Cardiac fibroblast (primary cell): ENCODE measurements around the gene NELFB.
A peak's percentile ranks its signal among the peaks of the same experiment; 100 is the strongest.

ENCODE experiments used
- DNase-seq, 2 donors: peaks; one replicate each; pipeline versions ENCODE4 v3.0.0 to v3.0.0-alpha.2; 2010; ENCODE audit warnings: low read depth in 2 of 2
- H3K4me3 ChIP-seq, 2 donors: replicated peaks in 1 of 2; 1 replicate in 1 of 2; 2 replicates in 1 of 2; pipeline ENCODE4 v1.5.1; 2011; ENCODE audit warnings: low read depth in 2 of 2, low read length in 2 of 2, mild to moderate bottlenecking in 2 of 2, moderate library complexity in 1 of 2
- TF ChIP-seq, protein P1 (sequence below): IDR thresholded peaks from one replicate; pipeline ENCODE4 v1.5.1; 2011; ENCODE audit warnings: low read depth, mild to moderate bottlenecking, low read length, inconsistent platforms

NELFB gene

DNA sequence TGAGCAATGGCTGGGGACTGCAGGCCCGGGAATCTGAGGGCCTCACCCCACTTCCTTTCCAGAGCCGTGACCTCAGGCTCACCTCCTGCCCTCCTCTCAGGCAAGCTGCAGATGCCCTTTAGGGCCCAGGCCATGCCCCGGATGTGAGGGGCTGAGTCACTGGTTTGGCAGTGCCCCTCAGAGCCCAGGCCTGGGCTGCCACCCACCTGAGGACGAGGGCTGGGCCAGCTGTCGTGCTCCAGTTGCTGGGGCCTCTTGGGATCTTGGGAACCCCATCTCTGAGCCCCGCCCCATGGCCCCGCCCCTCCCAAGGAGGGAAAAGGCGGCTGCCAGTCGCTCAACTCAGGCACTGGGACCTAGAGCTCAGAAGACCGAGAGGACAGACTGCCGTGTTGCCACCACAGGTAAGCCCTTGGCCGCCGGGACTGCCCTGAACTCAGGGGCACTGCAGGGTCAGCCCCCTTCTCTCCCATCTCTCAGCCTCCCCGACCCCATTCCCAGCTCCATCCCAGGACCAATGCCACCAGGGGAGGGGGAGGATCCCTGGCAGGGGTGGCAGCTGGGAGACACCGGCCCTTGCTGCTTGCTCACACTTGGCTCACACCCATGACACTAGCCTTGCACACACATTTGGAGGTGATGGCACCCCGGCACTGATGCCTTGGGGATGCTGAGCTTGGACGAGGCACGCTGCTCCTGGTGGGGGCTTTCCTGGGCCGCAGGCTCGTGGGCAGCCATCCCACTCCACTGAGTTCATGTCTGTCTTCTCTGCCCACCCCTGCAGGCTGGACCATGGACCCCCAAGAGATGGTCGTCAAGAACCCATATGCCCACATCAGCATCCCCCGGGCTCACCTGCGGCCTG, 30.1 kb upstream of the NELFB start, which contains the start of gene CYSRT1:
Gene CYSRT1, plus strand, starts transcription at position 345 of the 865 bp plus-strand sequence. Its CDS starts 448 bp downstream, at position 793.
- TF ChIP-seq, protein P1, sequence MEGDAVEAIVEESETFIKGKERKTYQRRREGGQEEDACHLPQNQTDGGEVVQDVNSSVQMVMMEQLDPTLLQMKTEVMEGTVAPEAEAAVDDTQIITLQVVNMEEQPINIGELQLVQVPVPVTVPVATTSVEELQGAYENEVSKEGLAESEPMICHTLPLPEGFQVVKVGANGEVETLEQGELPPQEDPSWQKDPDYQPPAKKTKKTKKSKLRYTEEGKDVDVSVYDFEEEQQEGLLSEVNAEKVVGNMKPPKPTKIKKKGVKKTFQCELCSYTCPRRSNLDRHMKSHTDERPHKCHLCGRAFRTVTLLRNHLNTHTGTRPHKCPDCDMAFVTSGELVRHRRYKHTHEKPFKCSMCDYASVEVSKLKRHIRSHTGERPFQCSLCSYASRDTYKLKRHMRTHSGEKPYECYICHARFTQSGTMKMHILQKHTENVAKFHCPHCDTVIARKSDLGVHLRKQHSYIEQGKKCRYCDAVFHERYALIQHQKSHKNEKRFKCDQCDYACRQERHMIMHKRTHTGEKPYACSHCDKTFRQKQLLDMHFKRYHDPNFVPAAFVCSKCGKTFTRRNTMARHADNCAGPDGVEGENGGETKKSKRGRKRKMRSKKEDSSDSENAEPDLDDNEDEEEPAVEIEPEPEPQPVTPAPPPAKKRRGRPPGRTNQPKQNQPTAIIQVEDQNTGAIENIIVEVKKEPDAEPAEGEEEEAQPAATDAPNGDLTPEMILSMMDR, result no peak
- peak within 1 kb of the TSS; percentile 70 to 83 for H3K4me3 ChIP-seq
- no peak for DNase-seq

DNA sequence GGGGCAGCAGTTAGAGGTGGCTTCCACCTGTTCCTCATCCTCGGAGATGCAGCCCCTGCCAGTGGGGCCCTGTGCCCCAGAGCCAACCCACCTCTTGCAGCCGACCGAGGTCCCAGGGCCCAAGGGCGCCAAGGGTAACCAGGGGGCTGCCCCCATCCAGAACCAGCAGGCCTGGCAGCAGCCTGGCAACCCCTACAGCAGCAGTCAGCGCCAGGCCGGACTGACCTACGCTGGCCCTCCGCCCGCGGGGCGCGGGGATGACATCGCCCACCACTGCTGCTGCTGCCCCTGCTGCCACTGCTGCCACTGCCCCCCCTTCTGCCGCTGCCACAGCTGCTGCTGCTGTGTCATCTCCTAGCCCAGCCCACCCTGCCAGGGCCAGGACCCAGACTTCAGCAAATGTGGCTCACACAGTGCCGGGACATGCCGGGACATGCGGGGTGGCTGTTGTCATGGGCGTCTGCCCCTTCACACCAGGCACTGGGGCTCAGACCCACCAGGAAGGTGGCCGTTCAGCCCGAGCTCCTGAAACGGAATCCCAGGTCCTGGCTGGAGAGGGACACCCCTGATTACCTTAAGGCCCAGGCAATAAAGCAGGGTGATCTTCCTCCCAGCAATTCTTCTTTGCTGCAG, 29.3 kb upstream of the NELFB start:
- H3K4me3 ChIP-seq, result no peak overlapping the region
- TF ChIP-seq, protein P1, result no peak

DNA sequence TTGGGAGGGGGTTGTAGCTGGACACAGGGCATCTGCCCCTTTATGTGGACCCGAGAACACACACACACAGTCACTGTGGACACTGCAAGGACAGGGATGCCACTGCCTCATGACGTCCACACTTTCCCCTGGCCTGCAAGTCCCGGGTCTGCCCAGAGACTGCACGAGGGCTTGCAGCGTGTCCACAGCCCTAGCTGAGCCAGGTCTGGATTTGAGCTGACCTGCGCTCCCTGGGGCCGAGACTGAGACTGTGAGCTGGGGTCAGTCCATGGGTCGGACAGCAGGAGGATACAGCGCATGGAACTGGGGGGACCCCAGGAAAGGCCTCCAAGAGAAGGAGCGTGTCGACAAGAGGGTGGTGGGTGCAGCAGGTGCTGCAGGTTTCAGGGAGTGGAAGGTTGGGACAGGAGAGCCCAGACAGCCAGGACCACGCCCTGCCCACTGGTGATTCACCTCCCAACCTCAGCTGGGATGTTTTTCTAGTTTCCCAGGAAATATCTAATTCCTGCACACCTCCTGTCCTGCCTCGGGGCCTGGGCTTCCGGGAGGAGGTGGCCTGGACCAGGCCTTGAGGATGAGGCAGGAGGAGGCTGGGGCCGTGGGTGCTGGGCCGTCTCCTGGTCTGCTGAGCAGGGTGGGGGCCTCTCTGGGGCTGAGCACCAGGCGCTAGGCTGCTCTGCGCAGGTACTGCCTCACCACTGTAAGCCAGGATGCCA, 28.6 kb upstream of the NELFB start:
- no peak overlapping the region for H3K4me3 ChIP-seq
- no peak for DNase-seq
- TF ChIP-seq, protein P1, result no peak

More for the DNA sequence above, 29.3 kb upstream of the NELFB start:
- no peak for DNase-seq

DNA sequence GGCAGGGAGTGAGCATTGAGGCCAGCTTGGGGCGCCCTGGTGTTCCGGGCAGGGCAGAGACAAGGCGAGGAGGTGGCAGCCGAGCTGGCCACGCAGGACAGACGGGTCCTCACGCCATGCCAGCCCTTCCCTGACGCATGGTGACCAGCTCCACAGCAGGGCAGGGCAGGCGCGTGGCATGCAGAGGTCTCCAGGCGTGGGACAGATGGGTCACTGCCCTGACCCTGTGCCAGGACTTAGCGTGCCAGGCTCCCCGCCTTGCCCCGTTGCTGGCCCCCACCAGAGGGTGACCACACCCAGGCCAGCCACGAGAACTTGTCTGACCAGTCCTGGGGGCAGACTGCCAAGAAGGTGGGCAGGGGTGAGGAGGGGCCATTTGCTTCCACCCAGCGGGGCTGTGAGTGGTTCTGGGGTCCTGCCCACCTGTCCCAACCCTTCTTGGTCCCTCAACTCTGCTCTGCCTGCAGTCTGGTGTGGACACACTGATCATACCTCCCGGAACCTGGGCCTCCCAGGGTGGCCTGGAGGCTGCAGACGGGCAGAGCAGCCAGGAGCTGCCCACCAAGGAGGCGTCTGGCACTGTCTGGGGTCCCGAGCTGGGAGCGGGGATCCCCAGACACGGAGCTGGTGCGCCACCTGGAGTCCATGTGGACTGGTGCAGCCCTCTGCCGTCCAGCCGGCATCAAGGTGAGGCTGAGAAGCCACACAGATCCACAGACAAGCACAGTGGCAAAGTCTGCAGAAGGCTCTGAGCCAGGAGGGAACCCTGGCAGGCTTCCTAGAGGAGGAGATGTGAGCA, 27.9 kb upstream of the NELFB start, which contains the start of gene RNF224:
Gene RNF224, plus strand, starts transcription at position 449 of the 799 bp plus-strand sequence. CDS start 834 bp downstream, outside the sequence.
- peak; percentile 75 to 81 for DNase-seq
- TF ChIP-seq, protein P1, result peak; percentile 91
- no peak within 1 kb of the TSS for H3K4me3 ChIP-seq

DNA sequence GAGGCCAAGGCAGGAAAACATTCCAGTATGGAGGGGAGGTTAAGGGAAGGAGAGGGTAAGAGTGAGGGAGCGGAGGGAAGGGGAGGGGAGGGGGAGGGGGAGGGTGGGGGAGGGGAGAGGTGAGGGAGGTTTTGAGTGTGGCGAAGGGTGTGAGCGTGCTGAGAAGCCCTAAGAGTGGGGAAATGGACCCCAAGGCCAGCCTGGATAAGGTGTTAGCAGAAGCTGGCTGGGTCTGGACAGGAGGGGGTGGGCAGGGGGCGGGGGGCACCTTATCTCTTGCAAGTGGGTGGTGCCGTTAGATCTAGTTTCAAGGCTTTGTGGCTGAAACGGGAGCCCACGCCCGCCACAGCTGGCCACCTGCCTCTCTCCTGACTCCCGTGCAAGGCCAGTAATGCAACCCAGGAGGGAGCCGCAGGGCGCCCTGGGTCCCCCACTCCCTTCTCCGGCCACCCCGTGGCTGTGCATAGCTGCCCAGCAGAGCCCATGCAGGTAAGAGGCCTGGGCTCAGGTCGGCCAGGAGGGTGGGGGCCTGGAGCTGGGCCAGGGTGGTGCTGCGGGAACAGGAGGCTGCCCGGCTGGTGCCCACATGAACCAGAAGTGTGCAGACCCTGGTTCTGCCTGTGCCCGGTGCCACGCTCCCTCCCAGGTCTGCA, 27.1 kb upstream of the NELFB start:
- no peak for DNase-seq
- TF ChIP-seq, protein P1, result no peak
- no peak overlapping the region for H3K4me3 ChIP-seq
